SK-N-SH treated with all-trans-retinoic acid at 6 μM for 48 hours (cell line): Measurements from ENCODE around the gene PRDM10.
"Not testable (repeated sequence)": the region's sequence is repeated elsewhere in the genome, so short reads cannot be mapped to it uniquely, and the experiment has no call there.

ENCODE experiments used
- ATAC-seq: fragments of 200-7000 bp; cut with Tn5 transposase; 3 replicates; pipeline ENCODE4 v1.9.1; 2020; ENCODE audit warnings: mild to moderate bottlenecking, moderate library complexity
- ARNTL ChIP-seq: fragments of 450-650 bp; formaldehyde crosslinking; IDR thresholded peaks from 2 replicates; pipeline ENCODE4 v1.5.0; 2020; ENCODE audit warnings: low read depth, mild to moderate bottlenecking, moderate library complexity, borderline replicate concordance
- BACH2 ChIP-seq: fragments of 250-450 bp; sonication (Bioruptor Pico); IDR thresholded peaks from 2 replicates; pipeline ENCODE4 v1.9.0; 2021; ENCODE audit warnings: mild to moderate bottlenecking, borderline replicate concordance
- CSDC2 ChIP-seq: fragments of 250-450 bp; sonication (Bioruptor Pico); IDR thresholded peaks from 2 replicates; pipeline ENCODE4 v1.5.0; 2020; ENCODE audit warnings: mild to moderate bottlenecking, moderate library complexity
- ESRRG ChIP-seq: fragments of 250-450 bp; sonication (Bioruptor Pico); IDR thresholded peaks from 2 replicates; pipeline ENCODE4 v1.6.1; 2021; ENCODE audit warnings: mild to moderate bottlenecking
- GLIS3 ChIP-seq: fragments of 250-450 bp; sonication (Bioruptor Pico); IDR thresholded peaks from 2 replicates; pipeline ENCODE4 v1.5.0; 2020; ENCODE audit warnings: mild to moderate bottlenecking, moderate library complexity
- OSR1 ChIP-seq: fragments of 250-450 bp; sonication (Bioruptor Pico); IDR thresholded peaks from 2 replicates; pipeline ENCODE4 v1.8.0; 2022; ENCODE audit warnings: moderate library complexity, mild to moderate bottlenecking, inconsistent platforms
- PPARA ChIP-seq: fragments of 250-450 bp; sonication (Bioruptor Pico); IDR thresholded peaks from 2 replicates; pipeline ENCODE4 v1.5.0; 2020; ENCODE audit warnings: mild to moderate bottlenecking, borderline replicate concordance
- RARB ChIP-seq: fragments of 250-450 bp; sonication (Bioruptor Pico); IDR thresholded peaks from 2 replicates; pipeline ENCODE4 v1.8.0; 2021; ENCODE audit warnings: mild to moderate bottlenecking, moderate library complexity
- SNAI2 ChIP-seq: fragments of 250-450 bp; sonication (Bioruptor Pico); IDR thresholded peaks from 2 replicates; pipeline ENCODE4 v1.5.0; 2020; ENCODE audit warnings: mild to moderate bottlenecking, moderate library complexity
- TCF4 ChIP-seq: fragments of 250-450 bp; sonication (Bioruptor Pico); IDR thresholded peaks from 2 replicates; pipeline ENCODE4 v1.8.0; 2021; ENCODE audit warnings: mild to moderate bottlenecking, moderate library complexity, borderline replicate concordance
- TOX ChIP-seq: fragments of 250-450 bp; sonication (Bioruptor Pico); IDR thresholded peaks from 2 replicates; pipeline ENCODE4 v1.8.0; 2021; ENCODE audit warnings: mild to moderate bottlenecking, moderate library complexity, borderline replicate concordance
- ZC3H10 ChIP-seq: fragments of 250-450 bp; sonication (Bioruptor Pico); IDR thresholded peaks from 2 replicates; pipeline ENCODE4 v1.5.1; 2021; ENCODE audit warnings: mild to moderate bottlenecking, moderate library complexity
- ZFP3 ChIP-seq: fragments of 250-450 bp; sonication (Bioruptor Pico); IDR thresholded peaks from 2 replicates; pipeline ENCODE4 v1.5.0; 2020; ENCODE audit warnings: mild to moderate bottlenecking, moderate library complexity
- ZFP30 ChIP-seq: fragments of 450-650 bp; formaldehyde crosslinking; IDR thresholded peaks from 2 replicates; pipeline ENCODE4 v1.5.0; 2022; ENCODE audit warnings: mild to moderate bottlenecking, moderate library complexity
- ZNF565 ChIP-seq: fragments of 450-650 bp; formaldehyde crosslinking; conservative IDR thresholded peaks from 2 replicates; pipeline ENCODE4 v1.5.0; 2020; ENCODE audit warnings: low read depth, mild to moderate bottlenecking, moderate library complexity
- ZNF70 ChIP-seq: fragments of 450-650 bp; formaldehyde crosslinking; IDR thresholded peaks from 2 replicates; pipeline ENCODE4 v1.5.0; 2020; ENCODE audit warnings: mild to moderate bottlenecking, moderate library complexity
- TF ChIP-seq, protein P1 (sequence below): fragments of 250-450 bp; sonication (Bioruptor Pico); IDR thresholded peaks from 2 replicates; pipeline ENCODE4 v1.5.0; 2020; ENCODE audit warnings: mild to moderate bottlenecking, moderate library complexity
- TF ChIP-seq, protein P2 (sequence below): fragments of 250-450 bp; sonication (Bioruptor Pico); IDR thresholded peaks from 2 replicates; pipeline ENCODE4 v1.8.0; 2021; ENCODE audit warnings: low read depth, mild to moderate bottlenecking, moderate library complexity, borderline replicate concordance
- TF ChIP-seq, protein P3 (sequence below): fragments of 250-450 bp; sonication (Bioruptor Pico); IDR thresholded peaks from 2 replicates; pipeline ENCODE4 v1.8.0; 2020; ENCODE audit warnings: mild to moderate bottlenecking, moderate library complexity, borderline replicate concordance
- TF ChIP-seq, protein P4 (sequence below): fragments of 250-450 bp; sonication (Bioruptor Pico); IDR thresholded peaks from 2 replicates; pipeline ENCODE4 v1.5.1; 2020; ENCODE audit warnings: low read depth, mild to moderate bottlenecking, moderate library complexity
- TF ChIP-seq, protein P5 (sequence below): fragments of 250-450 bp; sonication (Bioruptor Pico); IDR thresholded peaks from 2 replicates; pipeline ENCODE4 v1.5.1; 2021; ENCODE audit warnings: mild to moderate bottlenecking, moderate library complexity

PRDM10 gene

DNA sequence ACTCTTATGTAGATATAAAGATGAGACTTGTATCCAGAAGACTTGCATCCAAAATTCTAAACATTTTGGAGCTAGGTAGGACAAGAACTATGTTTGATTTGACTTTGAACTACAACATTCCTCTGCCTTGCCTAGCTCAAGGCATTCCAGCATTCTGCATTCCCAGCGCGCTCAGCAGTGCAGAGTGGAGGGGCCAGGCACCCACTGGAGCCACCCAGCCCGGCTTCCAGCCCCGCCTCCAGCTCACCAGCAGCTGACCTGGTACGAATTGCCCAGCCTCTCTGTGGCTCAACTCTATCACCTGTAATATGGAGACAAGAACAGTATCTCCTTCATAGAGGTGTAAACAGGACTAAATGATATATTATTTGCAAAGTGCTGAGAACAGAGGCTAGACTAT, 28.8 kb downstream of the PRDM10 start (continued):
- TF ChIP-seq, protein P1, sequence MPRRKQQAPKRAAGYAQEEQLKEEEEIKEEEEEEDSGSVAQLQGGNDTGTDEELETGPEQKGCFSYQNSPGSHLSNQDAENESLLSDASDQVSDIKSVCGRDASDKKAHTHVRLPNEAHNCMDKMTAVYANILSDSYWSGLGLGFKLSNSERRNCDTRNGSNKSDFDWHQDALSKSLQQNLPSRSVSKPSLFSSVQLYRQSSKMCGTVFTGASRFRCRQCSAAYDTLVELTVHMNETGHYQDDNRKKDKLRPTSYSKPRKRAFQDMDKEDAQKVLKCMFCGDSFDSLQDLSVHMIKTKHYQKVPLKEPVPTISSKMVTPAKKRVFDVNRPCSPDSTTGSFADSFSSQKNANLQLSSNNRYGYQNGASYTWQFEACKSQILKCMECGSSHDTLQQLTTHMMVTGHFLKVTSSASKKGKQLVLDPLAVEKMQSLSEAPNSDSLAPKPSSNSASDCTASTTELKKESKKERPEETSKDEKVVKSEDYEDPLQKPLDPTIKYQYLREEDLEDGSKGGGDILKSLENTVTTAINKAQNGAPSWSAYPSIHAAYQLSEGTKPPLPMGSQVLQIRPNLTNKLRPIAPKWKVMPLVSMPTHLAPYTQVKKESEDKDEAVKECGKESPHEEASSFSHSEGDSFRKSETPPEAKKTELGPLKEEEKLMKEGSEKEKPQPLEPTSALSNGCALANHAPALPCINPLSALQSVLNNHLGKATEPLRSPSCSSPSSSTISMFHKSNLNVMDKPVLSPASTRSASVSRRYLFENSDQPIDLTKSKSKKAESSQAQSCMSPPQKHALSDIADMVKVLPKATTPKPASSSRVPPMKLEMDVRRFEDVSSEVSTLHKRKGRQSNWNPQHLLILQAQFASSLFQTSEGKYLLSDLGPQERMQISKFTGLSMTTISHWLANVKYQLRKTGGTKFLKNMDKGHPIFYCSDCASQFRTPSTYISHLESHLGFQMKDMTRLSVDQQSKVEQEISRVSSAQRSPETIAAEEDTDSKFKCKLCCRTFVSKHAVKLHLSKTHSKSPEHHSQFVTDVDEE (CRISPR knock-in tag) = no peak
- TF ChIP-seq ZC3H10 (CRISPR knock-in tag) (no peak), GLIS3 (CRISPR knock-in tag) (no peak), ZNF565 (CRISPR knock-in tag) (no peak), ZNF70 (no peak), SNAI2 (CRISPR knock-in tag) (no peak)
- TF ChIP-seq, protein P2, sequence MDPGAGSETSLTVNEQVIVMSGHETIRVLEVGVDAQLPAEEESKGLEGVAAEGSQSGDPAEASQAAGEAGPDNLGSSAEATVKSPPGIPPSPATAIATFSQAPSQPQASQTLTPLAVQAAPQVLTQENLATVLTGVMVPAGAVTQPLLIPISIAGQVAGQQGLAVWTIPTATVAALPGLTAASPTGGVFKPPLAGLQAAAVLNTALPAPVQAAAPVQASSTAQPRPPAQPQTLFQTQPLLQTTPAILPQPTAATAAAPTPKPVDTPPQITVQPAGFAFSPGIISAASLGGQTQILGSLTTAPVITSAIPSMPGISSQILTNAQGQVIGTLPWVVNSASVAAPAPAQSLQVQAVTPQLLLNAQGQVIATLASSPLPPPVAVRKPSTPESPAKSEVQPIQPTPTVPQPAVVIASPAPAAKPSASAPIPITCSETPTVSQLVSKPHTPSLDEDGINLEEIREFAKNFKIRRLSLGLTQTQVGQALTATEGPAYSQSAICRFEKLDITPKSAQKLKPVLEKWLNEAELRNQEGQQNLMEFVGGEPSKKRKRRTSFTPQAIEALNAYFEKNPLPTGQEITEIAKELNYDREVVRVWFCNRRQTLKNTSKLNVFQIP = no peak

DNA sequence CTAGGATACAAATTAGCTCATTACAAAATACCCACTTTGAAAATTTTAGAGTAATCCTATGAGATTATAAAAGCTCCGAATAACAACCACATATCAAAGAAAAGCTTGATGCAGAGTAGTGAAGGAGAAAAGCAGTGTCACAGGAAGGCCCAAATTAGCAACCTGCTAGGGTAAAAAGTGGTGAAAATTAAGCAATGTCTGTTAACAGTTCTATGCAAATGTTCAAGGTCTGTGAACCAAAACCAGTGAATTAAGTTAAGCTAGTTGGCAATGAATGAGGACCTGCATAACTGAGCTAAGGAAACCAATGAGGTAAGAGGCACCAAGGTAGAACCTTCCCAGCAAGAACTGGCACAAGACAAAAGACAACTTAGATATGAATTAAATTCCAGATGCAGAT, 29.6 kb downstream of the PRDM10 start:
- no peak for TF ChIP-seq RARB (CRISPR knock-in tag)
- TF ChIP-seq ZNF565 (CRISPR knock-in tag) = no peak
- no peak for TF ChIP-seq ZC3H10 (CRISPR knock-in tag)
- TF ChIP-seq OSR1 (CRISPR knock-in tag) = no peak
- TF ChIP-seq, protein P3, sequence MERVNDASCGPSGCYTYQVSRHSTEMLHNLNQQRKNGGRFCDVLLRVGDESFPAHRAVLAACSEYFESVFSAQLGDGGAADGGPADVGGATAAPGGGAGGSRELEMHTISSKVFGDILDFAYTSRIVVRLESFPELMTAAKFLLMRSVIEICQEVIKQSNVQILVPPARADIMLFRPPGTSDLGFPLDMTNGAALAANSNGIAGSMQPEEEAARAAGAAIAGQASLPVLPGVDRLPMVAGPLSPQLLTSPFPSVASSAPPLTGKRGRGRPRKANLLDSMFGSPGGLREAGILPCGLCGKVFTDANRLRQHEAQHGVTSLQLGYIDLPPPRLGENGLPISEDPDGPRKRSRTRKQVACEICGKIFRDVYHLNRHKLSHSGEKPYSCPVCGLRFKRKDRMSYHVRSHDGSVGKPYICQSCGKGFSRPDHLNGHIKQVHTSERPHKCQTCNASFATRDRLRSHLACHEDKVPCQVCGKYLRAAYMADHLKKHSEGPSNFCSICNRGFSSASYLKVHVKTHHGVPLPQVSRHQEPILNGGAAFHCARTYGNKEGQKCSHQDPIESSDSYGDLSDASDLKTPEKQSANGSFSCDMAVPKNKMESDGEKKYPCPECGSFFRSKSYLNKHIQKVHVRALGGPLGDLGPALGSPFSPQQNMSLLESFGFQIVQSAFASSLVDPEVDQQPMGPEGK (CRISPR knock-in tag) = no peak
- TF ChIP-seq SNAI2 (CRISPR knock-in tag) = no peak
- TF ChIP-seq, protein P4, sequence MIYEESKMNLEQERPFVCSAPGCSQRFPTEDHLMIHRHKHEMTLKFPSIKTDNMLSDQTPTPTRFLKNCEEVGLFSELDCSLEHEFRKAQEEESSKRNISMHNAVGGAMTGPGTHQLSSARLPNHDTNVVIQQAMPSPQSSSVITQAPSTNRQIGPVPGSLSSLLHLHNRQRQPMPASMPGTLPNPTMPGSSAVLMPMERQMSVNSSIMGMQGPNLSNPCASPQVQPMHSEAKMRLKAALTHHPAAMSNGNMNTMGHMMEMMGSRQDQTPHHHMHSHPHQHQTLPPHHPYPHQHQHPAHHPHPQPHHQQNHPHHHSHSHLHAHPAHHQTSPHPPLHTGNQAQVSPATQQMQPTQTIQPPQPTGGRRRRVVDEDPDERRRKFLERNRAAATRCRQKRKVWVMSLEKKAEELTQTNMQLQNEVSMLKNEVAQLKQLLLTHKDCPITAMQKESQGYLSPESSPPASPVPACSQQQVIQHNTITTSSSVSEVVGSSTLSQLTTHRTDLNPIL = no peak
- TF ChIP-seq, protein P2 = no peak
- TF ChIP-seq ZFP30 (CRISPR knock-in tag) = no peak
- TF ChIP-seq ZNF70 = no peak
- no peak for TF ChIP-seq ESRRG (CRISPR knock-in tag)
- TF ChIP-seq PPARA (CRISPR knock-in tag) = no peak
- TF ChIP-seq TOX (CRISPR knock-in tag) = no peak
- no peak for TF ChIP-seq ARNTL (CRISPR knock-in tag)
- TF ChIP-seq CSDC2 (CRISPR knock-in tag) = no peak
- no peak for TF ChIP-seq ZFP3
- TF ChIP-seq, protein P5, sequence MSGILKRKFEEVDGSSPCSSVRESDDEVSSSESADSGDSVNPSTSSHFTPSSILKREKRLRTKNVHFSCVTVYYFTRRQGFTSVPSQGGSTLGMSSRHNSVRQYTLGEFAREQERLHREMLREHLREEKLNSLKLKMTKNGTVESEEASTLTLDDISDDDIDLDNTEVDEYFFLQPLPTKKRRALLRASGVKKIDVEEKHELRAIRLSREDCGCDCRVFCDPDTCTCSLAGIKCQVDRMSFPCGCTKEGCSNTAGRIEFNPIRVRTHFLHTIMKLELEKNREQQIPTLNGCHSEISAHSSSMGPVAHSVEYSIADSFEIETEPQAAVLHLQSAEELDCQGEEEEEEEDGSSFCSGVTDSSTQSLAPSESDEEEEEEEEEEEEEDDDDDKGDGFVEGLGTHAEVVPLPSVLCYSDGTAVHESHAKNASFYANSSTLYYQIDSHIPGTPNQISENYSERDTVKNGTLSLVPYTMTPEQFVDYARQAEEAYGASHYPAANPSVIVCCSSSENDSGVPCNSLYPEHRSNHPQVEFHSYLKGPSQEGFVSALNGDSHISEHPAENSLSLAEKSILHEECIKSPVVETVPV = no peak
- no peak for TF ChIP-seq BACH2 (CRISPR knock-in tag)
- no peak for TF ChIP-seq TCF4
- no peak for ATAC-seq

DNA sequence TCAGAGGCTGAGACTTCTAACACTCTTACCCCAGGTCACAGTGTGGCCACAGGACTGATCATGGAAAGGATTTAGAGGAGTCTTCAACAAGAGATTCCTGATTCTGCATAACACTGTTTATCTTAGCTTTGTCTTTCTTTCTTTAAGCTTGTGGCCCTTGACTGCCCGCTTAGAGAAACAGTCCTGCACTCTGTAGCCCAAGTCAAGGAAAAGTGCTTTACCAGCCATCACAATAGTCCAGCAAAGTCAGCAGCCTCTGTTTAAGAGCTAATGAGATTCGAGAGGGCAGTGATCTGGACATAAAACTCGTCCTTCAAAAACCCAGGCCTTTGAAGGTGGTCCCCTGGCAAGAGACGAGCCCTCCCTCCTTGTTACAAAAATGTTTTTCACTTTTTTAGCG, 30.0 kb downstream of the PRDM10 start:
- ATAC-seq = no peak
- TF ChIP-seq PPARA (CRISPR knock-in tag) (no peak), BACH2 (CRISPR knock-in tag) (no peak), TOX (CRISPR knock-in tag) (no peak), ZFP30 (CRISPR knock-in tag) (no peak)
- TF ChIP-seq, protein P4 = no peak

DNA sequence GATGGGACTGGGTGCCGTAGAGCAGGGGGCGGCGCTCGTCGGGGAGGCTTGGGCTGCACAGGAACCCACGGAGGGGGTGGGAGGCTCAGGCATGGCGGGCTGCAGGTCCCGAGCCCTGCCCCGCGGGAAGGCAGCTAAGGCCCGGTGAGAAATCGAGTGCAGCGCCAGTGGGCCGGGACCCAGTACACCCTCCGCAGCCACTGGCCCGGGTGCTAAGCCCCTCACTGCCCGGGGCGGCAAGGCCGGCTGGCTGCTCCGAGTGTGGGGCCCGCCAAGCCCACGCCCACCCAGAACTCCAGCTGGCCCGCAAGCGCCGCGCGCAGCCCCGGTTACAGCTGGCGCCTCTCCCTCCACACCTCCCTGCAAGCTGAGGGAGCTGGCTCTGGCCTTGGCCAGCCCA, 30.8 kb downstream of the PRDM10 start:
- not testable (repeated sequence) for ATAC-seq
